H1 (cell line): ENCODE results near the gene DEXI. TPM values are rescaled to one million over a fixed set of nuclear protein-coding genes. Genes with fewer than 3 reads are reported as not detected.

Source experiments
- CTCF ChIA-PET: fragments of 300-600 bp; sonication (Branson Sonifier 250); formaldehyde crosslinking; loops from one replicate; lab custom pipeline; 2021; ENCODE audit not compliant: partially characterized antibody; lab: Charles Lee
- POLR2A ChIA-PET: fragments of 300-600 bp; sonication (Branson Sonifier 250); formaldehyde crosslinking; loops from one replicate; lab custom pipeline; 2021; ENCODE audit warnings: inconsistent platforms; ENCODE audit not compliant: partially characterized antibody; lab: Charles Lee
- DNase-seq, 2 experiments: peaks; one replicate each; pipeline versions ENCODE4 v3.0.0 to v3.0.0-alpha.2; 2010 to 2022; ENCODE audit warnings: low spot score in 2 of 2, low read depth in 1 of 2, mixed read lengths in 1 of 2
- FAIRE-seq: peaks from 2 replicates; lab custom pipeline; 2011; peaks lifted over from hg19 to GRCh38; lab: Jason Lieb, UNC
- H2AFZ ChIP-seq: 2 replicates; pipeline ENCODE4 v1.8.1; 2012; ENCODE audit warnings: low read length, inconsistent platforms
- H2AK5ac ChIP-seq: 2 replicates; pipeline ENCODE4 v1.6.1; 2013; ENCODE audit warnings: low read depth, low read length
- H2BK120ac ChIP-seq: replicated peaks from 2 replicates; pipeline ENCODE3; 2013; ENCODE audit warnings: low read depth, low read length, inconsistent platforms
- H2BK12ac ChIP-seq: 2 replicates; pipeline ENCODE4 v1.6.1; 2013; ENCODE audit warnings: low read depth, low read length
- H2BK15ac ChIP-seq: 2 replicates; pipeline ENCODE4 v1.6.1; 2013; ENCODE audit warnings: low read length
- H2BK20ac ChIP-seq: 2 replicates; pipeline ENCODE4 v1.6.1; 2013; ENCODE audit warnings: low read length
- H2BK5ac ChIP-seq: 2 replicates; pipeline ENCODE4 v1.6.1; 2013; ENCODE audit warnings: low read depth, low read length
- H3K14ac ChIP-seq: 2 replicates; pipeline ENCODE4 v1.6.1; 2013; ENCODE audit warnings: inconsistent platforms; ENCODE audit not compliant: insufficient read length
- H3K18ac ChIP-seq: 2 replicates; pipeline ENCODE4 v1.6.1; 2013; ENCODE audit warnings: low read length; ENCODE audit errors: extremely low read depth
- H3K23ac ChIP-seq: 2 replicates; pipeline ENCODE4 v1.6.1; 2013; ENCODE audit warnings: inconsistent platforms; ENCODE audit not compliant: insufficient read length
- H3K23me2 ChIP-seq: 2 replicates; pipeline ENCODE4 v1.6.1; 2013; ENCODE audit warnings: low read depth, low read length
- H3K27ac ChIP-seq: 2 replicates; pipeline ENCODE4 v1.6.1; 2011; ENCODE audit warnings: low read depth, low read length, inconsistent platforms
- H3K27me3 ChIP-seq, 4 experiments: replicated peaks in 1 of 4; 1 replicate in 1 of 4; 2 replicates in 3 of 4; pipeline versions ENCODE4 v1.6.1 to v1.8.1; 2011 to 2013; ENCODE audit warnings: low read length in 3 of 4, mild to moderate bottlenecking in 3 of 4, inconsistent platforms in 2 of 4, mixed read lengths in 2 of 4, moderate library complexity in 1 of 4; ENCODE audit not compliant: control insufficient read depth in 3 of 4, insufficient read depth in 3 of 4; ENCODE audit errors: extremely low read depth in 1 of 4
- H3K36me3 ChIP-seq, 4 experiments: 2 replicates each; pipeline versions ENCODE4 v1.6.1 to v1.8.1; 2011 to 2013; ENCODE audit warnings: mild to moderate bottlenecking in 4 of 4, low read length in 3 of 4, moderate library complexity in 2 of 4, control low read depth in 1 of 4, inconsistent platforms in 1 of 4; ENCODE audit not compliant: insufficient read depth in 4 of 4, control insufficient read depth in 2 of 4
- H3K4ac ChIP-seq: replicated peaks from 2 replicates; pipeline ENCODE3; 2013; ENCODE audit warnings: low read length, low read depth, mixed read lengths, inconsistent platforms; ENCODE audit not compliant: insufficient read length
- H3K4me1 ChIP-seq, 4 experiments: replicated peaks in 1 of 4; 1 replicate in 1 of 4; 2 replicates in 3 of 4; pipeline versions ENCODE4 v1.6.1 to v1.8.1; 2011 to 2013; ENCODE audit warnings: low read length in 3 of 4, inconsistent platforms in 2 of 4, mixed read lengths in 1 of 4; ENCODE audit not compliant: insufficient read depth in 4 of 4, control insufficient read depth in 3 of 4
- H3K4me2 ChIP-seq, 2 experiments: 2 replicates each; pipeline versions ENCODE4 v1.6.1 to v1.8.1; 2011 to 2013; ENCODE audit warnings: low read depth in 2 of 2, low read length in 2 of 2, control low read depth in 1 of 2, inconsistent platforms in 1 of 2, mild to moderate bottlenecking in 1 of 2; ENCODE audit not compliant: insufficient read depth in 1 of 2
- H3K4me3 ChIP-seq, 4 experiments: fragments of 200-600, 300-600 bp in 1 of 4; sonication (generic), shearing (Covaris generic), sonication (Bioruptor Twin) in 1 of 4; 2 replicates each; pipeline versions ENCODE4 v1.5.1 to v1.8.1; 2011 to 2016; ENCODE audit warnings: low read length in 4 of 4, low read depth in 3 of 4, control low read depth in 2 of 4, inconsistent platforms in 2 of 4, mild to moderate bottlenecking in 2 of 4, mixed read lengths in 1 of 4, moderate library complexity in 1 of 4; ENCODE audit not compliant: insufficient read depth in 2 of 4; ENCODE audit errors: extremely low read depth in 1 of 4
- H3K56ac ChIP-seq: replicated peaks from 2 replicates; pipeline ENCODE3; 2013; ENCODE audit warnings: low read depth, mild to moderate bottlenecking, mixed read lengths, low read length, inconsistent platforms; ENCODE audit not compliant: insufficient read length
- H3K79me1 ChIP-seq: 2 replicates; pipeline ENCODE4 v1.6.1; 2013; ENCODE audit warnings: low read depth, low read length, control low read depth
- H3K79me2 ChIP-seq, 2 experiments: 2 replicates each; pipeline versions ENCODE4 v1.6.1 to v1.8.1; 2012 to 2013; ENCODE audit warnings: low read length in 2 of 2, mild to moderate bottlenecking in 2 of 2, inconsistent platforms in 1 of 2; ENCODE audit not compliant: insufficient read depth in 2 of 2, control insufficient read depth in 1 of 2
- H3K9ac ChIP-seq, 4 experiments: replicated peaks in 1 of 4; 1 replicate in 1 of 4; 2 replicates in 3 of 4; pipeline versions ENCODE4 v1.6.1 to v1.8.1; 2011 to 2013; ENCODE audit warnings: low read depth in 3 of 4, low read length in 3 of 4, control low read depth in 2 of 4, mild to moderate bottlenecking in 2 of 4, moderate library complexity in 2 of 4, inconsistent platforms in 1 of 4; ENCODE audit errors: extremely low read depth in 1 of 4
- H3K9me3 ChIP-seq, 2 experiments: 2 replicates each; pipeline versions ENCODE4 v1.6.1 to v1.8.1; 2012 to 2013; ENCODE audit warnings: mild to moderate bottlenecking in 2 of 2, moderate library complexity in 2 of 2, control low read depth in 1 of 2, inconsistent platforms in 1 of 2, low read depth in 1 of 2, low read length in 1 of 2, mixed read lengths in 1 of 2; ENCODE audit not compliant: insufficient read depth in 2 of 2
- H4K20me1 ChIP-seq, 2 experiments: replicated peaks in 1 of 2; 2 replicates each; pipeline versions ENCODE3 to v1.8.1; 2011 to 2013; ENCODE audit warnings: inconsistent platforms in 2 of 2, low read length in 2 of 2, mild to moderate bottlenecking in 1 of 2; ENCODE audit not compliant: insufficient read depth in 2 of 2, control insufficient read depth in 1 of 2
- H4K5ac ChIP-seq: 2 replicates; pipeline ENCODE4 v1.6.1; 2013; ENCODE audit warnings: low read length, low read depth, mixed read lengths, inconsistent platforms; ENCODE audit not compliant: insufficient read length
- H4K8ac ChIP-seq: 2 replicates; pipeline ENCODE4 v1.8.0; 2013; ENCODE audit warnings: mild to moderate bottlenecking, moderate library complexity, low read length, inconsistent platforms; ENCODE audit not compliant: insufficient read depth; ENCODE audit errors: extremely low read depth
- H4K91ac ChIP-seq: replicated peaks from 2 replicates; pipeline ENCODE3; 2013; ENCODE audit warnings: low read length, mixed read lengths, inconsistent platforms; ENCODE audit not compliant: insufficient read length
- FOSL1 ChIP-seq: IDR thresholded peaks from 2 replicates; pipeline ENCODE4 v1.6.1; 2011; ENCODE audit warnings: mild to moderate bottlenecking, low read depth, low read length, moderate library complexity; ENCODE audit not compliant: insufficient read depth
- KDM5A ChIP-seq: fragments of 200-600 bp; IDR thresholded peaks from 2 replicates; pipeline ENCODE4 v1.7.1; 2012; ENCODE audit warnings: mild to moderate bottlenecking, low read length, inconsistent platforms, mixed read lengths
- SIN3A ChIP-seq, 2 experiments: IDR thresholded peaks in 1 of 2; conservative IDR thresholded peaks in 1 of 2; 2 replicates each; pipeline ENCODE4 v1.6.1; 2011 to 2012; ENCODE audit warnings: low read length in 2 of 2, improper control_type of control experiment in 1 of 2, low read depth in 1 of 2, mild to moderate bottlenecking in 1 of 2
- SP1 ChIP-seq: IDR thresholded peaks from 2 replicates; pipeline ENCODE4 v1.6.1; 2011; ENCODE audit warnings: low read depth, low read length
- TCF12 ChIP-seq: IDR thresholded peaks from 2 replicates; pipeline ENCODE4 v1.6.1; 2011; ENCODE audit warnings: low read depth, mild to moderate bottlenecking, low read length
- YY1 ChIP-seq: IDR thresholded peaks from 2 replicates; pipeline ENCODE4 v1.6.1; 2011; ENCODE audit warnings: low read depth, mild to moderate bottlenecking, low read length
- WGBS, 2 experiments: shearing (Covaris generic) in 1 of 2; methylation state at CpG; one replicate each; pipeline versions ENCODE4 v1.1.6 to v1.1.7; 2013 to 2015; ENCODE audit warnings: low lambda C conversion rate in 2 of 2, mixed read lengths in 2 of 2, inconsistent platforms in 1 of 2, low coverage in 1 of 2, missing lambda C conversion rate in 1 of 2; ENCODE audit not compliant: insufficient replicate concordance in 2 of 2, insufficient coverage in 1 of 2, insufficient read length in 1 of 2; ENCODE audit errors: extremely low coverage in 1 of 2, missing lambda C conversion rate in 1 of 2; 5-methylcytosine and 5-hydroxymethylcytosine counted together
- polyA plus RNA-seq, 7 experiments: library from polyadenylated mRNA; depleted of rRNA in 3 of 7; stranded (reverse) in 5 of 7; unstranded in 2 of 7; fragments of >200 nt in 5 of 7; fragments of 200-250 nt in 2 of 7; gene quantifications; 1 replicate in 5 of 7; 2 replicates in 1 of 7; 4 replicates in 1 of 7; pipeline versions ENCODE4 v1.2.1 to v1.2.3, GENCODE V29; 2011 to 2013; ENCODE audit warnings: missing spikeins in 2 of 7, mixed read lengths in 2 of 7
- total RNA-seq: library from RNA; stranded (reverse); fragmentation: NEBNext Ultra II Directional; extraction: Animal tissue kit (Norgen Biotek cat#: 25700); gene quantifications from 2 replicates; pipeline ENCODE4 v1.2.1, GENCODE V29; 2021

The DEXI gene
- total and polyA plus RNA-seq, 2 of the 8 experiments (the other 6 are each of a cell fraction or from before 2014, with no cell fraction given) = 39.5 to 47.3 TPM

DNA sequence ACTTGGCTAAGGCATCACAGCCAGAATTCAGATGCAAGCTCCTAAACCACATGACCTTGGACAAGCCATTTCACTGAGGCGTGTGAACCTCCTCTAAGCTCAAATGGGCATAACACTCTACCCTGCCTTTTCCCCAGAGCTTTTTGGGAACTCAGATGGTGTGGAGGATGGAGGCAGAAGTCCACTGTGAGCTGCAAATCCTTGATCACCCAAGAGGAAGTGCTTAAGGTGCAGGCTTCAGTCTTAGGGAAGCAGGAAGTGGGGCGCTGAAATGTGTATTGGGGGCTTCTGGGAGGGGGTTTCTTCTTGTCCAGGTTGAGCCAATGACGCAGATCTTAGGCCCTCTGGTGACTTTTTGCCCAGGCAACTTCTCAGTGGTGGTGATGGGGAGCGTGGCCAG is 52.4 kb downstream of the DEXI start:
- H3K23me2 ChIP-seq = no peaks in the 10 kb centered on the region
- H2BK15ac ChIP-seq = no peak overlapping the region
- H4K91ac ChIP-seq = no peak overlapping the region
- H4K20me1 ChIP-seq = no peaks in the 10 kb centered on the region
- ChIA-PET CTCF (interaction anchor here (0.6 to 3.5 kb wide), 6 partner anchors 8 to 518 kb away, joined by 3 to 13 read pairs (median 3); partner anchors contain the start of gene CIITA), POLR2A (no interaction called here)
- H3K27ac ChIP-seq = no peak overlapping the region
- H2BK120ac ChIP-seq = no peak overlapping the region
- DNase-seq (no peak), FAIRE-seq (no peak)
- no peak overlapping the region for H2BK12ac ChIP-seq
- no peak overlapping the region for H3K23ac ChIP-seq
- H3K56ac ChIP-seq = no peak overlapping the region
- H3K4ac ChIP-seq = no peak overlapping the region
- H4K8ac ChIP-seq = no peak overlapping the region
- H3K14ac ChIP-seq = no peak overlapping the region
- H4K5ac ChIP-seq = no peak overlapping the region
- no peaks in the 10 kb centered on the region; a peak in 1 of 7 replicates for H3K27me3 ChIP-seq
- H3K4me2 ChIP-seq = no peak overlapping the region
- no peak overlapping the region for H3K9ac ChIP-seq
- H3K79me1 ChIP-seq = no peaks in the 10 kb centered on the region
- TF ChIP-seq FOSL1 (no peak), TCF12 (no peak), SP1 (no peak), SIN3A (conservative IDR thresholded peaks at IDR 0.05 in 1 of 2, IDR thresholded peaks at IDR 0.05 in 1 of 2; ENCODE audit: low read depth in 1 of 2, low read length in 2 of 2) (no peak), KDM5A (no peak), YY1 (no peak)
- H3K4me3 ChIP-seq = no peak overlapping the region
- H3K79me2 ChIP-seq = no peaks in the 10 kb centered on the region
- WGBS, 2 experiments = 94% methylated on average over 3 of the region's 4 CpGs; no CpG with 5 or more reads in 1 of the 2 experiments
- no peaks in the 10 kb centered on the region for H3K4me1 ChIP-seq
- no peak overlapping the region for H2BK5ac ChIP-seq
- H2AFZ ChIP-seq = no peak overlapping the region
- H2AK5ac ChIP-seq = no peak overlapping the region
- no peaks in the 10 kb centered on the region for H3K36me3 ChIP-seq
- no peaks in the 10 kb centered on the region for H3K9me3 ChIP-seq
- no peak overlapping the region for H3K18ac ChIP-seq
- no peak overlapping the region for H2BK20ac ChIP-seq
